Measurements from ENCODE around the gene TNFSF12.
"Not testable (repeated sequence)": the region's sequence is repeated elsewhere in the genome, so short reads cannot be mapped to it uniquely, and the experiment has no call there.

Gene TNFSF12

DNA sequence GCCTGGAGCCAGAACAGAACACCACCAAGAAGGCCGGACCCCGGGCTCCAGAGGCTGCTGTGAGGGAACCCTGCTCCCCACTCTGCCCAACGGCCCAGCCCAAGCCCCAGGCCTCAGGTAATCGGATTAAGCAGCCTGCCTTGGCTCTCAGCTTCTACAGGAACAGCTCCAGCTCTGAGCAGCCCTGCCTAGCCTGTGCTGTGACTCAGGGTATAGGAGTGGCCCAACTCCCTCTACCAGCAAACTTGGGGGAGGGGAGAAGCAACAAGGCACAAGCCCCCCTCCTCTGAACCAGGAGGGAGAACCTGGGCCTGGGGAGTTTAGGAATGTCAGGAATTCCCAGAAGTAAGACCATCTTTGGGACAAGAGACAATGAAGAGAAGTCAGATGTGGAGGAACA lies 41.9 kb downstream of the TNFSF12 start:
- DNase-seq (ENCODE audit: low read depth, low spot score) = no peak
- Histone ChIP-seq H3K36me3 (ENCODE audit: insufficient read depth, low read length) (peaks cover 59% of the 10 kb centered on the region), H3K27ac (peak overlapping the region; percentile 70), H3K9ac (ENCODE audit: insufficient read length) (no peak overlapping the region), H3K9me3 (ENCODE audit: low read depth, low read length) (no peaks in the 10 kb centered on the region), H3K4me3 (no peak overlapping the region)
- TF ChIP-seq EZH2 (IDR thresholded peaks at IDR 0.05) (no peak), POLR2AphosphoS5 (IDR thresholded peaks at IDR 0.05; ENCODE audit: borderline replicate concordance, low read depth, low read length) (no peak), FOXP2 (optimal IDR thresholded peaks at IDR 0.05; ENCODE audit: control extremely low read depth, extremely low read length, insufficient read depth) (no peak)

DNA sequence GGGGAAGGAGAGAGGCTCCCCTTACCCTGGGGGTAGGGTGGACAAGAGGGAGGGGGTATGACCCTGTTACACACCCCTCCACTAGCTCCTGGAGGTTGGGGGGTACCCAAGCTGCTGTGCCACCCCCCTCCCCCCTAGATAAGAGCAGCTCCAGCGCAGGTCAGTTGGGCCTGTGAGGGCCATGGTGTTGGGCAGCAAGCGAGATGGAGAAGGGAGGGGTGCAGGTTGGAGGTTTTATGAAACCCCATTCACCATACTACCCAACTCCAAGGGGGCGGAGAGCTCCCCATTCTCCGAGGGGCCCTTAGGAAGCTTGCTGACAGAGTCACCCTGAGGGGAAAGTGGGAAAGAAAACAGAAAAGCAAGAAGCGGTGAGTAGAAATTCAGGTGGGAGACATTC lies 42.7 kb downstream of the TNFSF12 start:
- H3K27ac ChIP-seq = no peak overlapping the region
- no peak overlapping the region for H3K4me3 ChIP-seq
- peaks cover 67% of the 10 kb centered on the region for H3K36me3 ChIP-seq (ENCODE audit: insufficient read depth, low read length)

DNA sequence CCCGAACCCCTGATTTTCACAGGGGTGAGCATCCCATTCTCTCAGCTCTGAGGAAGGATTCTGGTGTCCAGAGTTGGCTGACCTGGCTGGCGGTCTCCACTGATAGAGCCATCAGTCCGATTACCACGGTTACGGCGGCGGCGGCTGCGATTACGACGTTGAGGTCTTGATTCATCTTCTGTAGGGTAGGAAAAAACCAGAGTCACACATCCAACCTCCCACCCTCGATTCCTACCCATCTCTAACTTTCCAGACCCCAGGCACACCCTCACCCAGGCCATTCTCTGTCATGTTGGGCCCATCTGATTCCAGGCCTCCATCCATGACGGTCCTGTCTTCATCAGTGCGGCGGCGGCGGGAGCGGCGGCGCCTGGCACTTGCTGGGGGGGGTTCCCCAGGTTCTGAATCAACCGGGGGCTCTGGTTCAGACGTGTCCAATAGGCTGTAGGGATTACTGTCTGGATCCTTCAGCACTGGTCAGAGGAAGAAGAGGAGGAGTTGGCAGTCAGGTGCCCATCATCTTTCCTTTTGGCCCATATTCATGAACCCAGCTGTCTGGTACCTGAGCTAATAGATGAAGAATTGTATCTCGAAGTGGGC lies 43.7 kb downstream of the TNFSF12 start:
- Histone ChIP-seq H3K27ac (no peak overlapping the region), H3K4me3 (no peak overlapping the region), H3K9me3 (ENCODE audit: low read depth, low read length) (no peaks in the 10 kb centered on the region), H3K9ac (ENCODE audit: insufficient read length) (no peak overlapping the region), H3K36me3 (ENCODE audit: insufficient read depth, low read length) (peaks cover 70% of the 10 kb centered on the region)
- DNase-seq (ENCODE audit: low read depth, low spot score) = no peak
- TF ChIP-seq FOXP2 (optimal IDR thresholded peaks at IDR 0.05; ENCODE audit: control extremely low read depth, extremely low read length, insufficient read depth) (no peak), POLR2AphosphoS5 (IDR thresholded peaks at IDR 0.05; ENCODE audit: borderline replicate concordance, low read depth, low read length) (no peak), EZH2 (IDR thresholded peaks at IDR 0.05) (no peak)

More for the DNA sequence above, 42.7 kb downstream of the TNFSF12 start:
- TF ChIP-seq FOXP2 (optimal IDR thresholded peaks at IDR 0.05; ENCODE audit: control extremely low read depth, extremely low read length, insufficient read depth) (no peak), POLR2AphosphoS5 (IDR thresholded peaks at IDR 0.05; ENCODE audit: borderline replicate concordance, low read depth, low read length) (no peak), EZH2 (IDR thresholded peaks at IDR 0.05) (no peak)
- Histone ChIP-seq H3K9me3 (ENCODE audit: low read depth, low read length) (no peaks in the 10 kb centered on the region), H3K9ac (ENCODE audit: insufficient read length) (no peak overlapping the region)
- DNase-seq (ENCODE audit: low read depth, low spot score) = no peak

DNA sequence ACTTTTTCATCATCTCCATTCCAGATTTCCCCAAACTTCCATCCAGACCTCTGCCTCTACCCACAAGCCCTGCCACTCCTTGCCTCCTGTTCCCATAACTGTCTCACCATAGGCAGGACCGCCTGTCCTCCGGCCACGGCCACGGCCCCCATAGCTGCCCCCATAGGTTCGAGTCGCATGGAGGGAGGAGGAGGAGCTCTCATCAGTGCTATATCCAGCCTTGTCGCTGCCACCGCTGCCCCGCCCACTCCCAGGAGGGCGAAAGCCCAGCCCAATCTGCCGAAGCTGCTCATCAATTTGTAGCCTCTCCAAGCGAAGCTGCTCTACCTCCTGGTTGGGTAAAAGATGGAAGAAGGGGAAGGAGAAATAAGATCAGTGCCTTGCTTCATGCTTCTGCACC lies 44.4 kb downstream of the TNFSF12 start:
- Histone ChIP-seq H3K9me3 (ENCODE audit: low read depth, low read length) (no peaks in the 10 kb centered on the region), H3K4me3 (no peak overlapping the region), H3K9ac (ENCODE audit: insufficient read length) (no peak overlapping the region), H3K36me3 (ENCODE audit: insufficient read depth, low read length) (peaks cover 71% of the 10 kb centered on the region), H3K27ac (no peak overlapping the region)
- TF ChIP-seq POLR2AphosphoS5 (IDR thresholded peaks at IDR 0.05; ENCODE audit: borderline replicate concordance, low read depth, low read length) (no peak), EZH2 (IDR thresholded peaks at IDR 0.05) (no peak), FOXP2 (optimal IDR thresholded peaks at IDR 0.05; ENCODE audit: control extremely low read depth, extremely low read length, insufficient read depth) (no peak)
- DNase-seq (ENCODE audit: low read depth, low spot score) = no peak

DNA sequence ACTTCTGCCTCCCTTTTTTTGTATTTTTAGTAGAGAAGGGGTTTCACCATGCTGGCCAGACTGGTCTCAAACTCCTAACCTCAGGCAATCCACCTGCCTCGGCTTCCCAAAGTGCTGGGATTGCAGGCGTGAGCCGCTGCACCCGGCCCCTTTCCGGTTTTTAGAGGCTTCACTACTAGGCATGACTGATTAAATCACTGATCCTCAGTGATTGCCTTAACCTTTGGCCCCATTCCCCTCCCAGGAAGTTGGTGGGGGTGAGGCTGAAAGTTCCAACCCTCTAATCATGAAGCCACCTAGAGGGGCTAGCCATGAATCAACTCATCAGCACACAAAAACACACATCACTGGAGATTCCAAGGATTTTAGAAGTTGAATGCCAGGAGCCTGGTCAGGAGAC lies 48.7 kb downstream of the TNFSF12 start:
- not testable (repeated sequence) for H3K9me3 ChIP-seq (ENCODE audit: low read depth, low read length); H3K4me3 ChIP-seq; H3K27ac ChIP-seq; H3K9ac ChIP-seq (ENCODE audit: insufficient read length); DNase-seq (ENCODE audit: low read depth, low spot score)
- peaks cover 83% of the 10 kb centered on the region for H3K36me3 ChIP-seq (ENCODE audit: insufficient read depth, low read length)

DNA sequence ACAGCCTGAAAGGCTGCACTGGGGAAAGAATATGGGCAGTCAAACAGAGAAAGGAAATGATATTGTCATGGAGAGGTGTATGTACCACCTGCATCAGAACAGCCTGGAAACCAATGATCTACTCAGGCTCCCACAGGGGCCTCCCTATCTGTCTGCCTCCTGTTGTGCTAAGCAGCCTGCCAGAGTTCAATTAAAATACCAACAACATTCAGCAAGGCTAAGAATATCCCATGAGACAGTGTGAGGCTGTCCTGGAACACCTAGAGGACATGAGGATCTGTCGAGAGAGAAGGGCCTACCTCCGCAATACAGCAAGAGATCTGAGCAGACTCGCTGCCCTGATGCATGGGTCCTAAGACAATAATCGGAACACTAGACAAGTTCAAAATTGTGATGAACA lies 57.4 kb downstream of the TNFSF12 start:
- Histone ChIP-seq H3K9me3 (ENCODE audit: low read depth, low read length) (no peaks in the 10 kb centered on the region), H3K27ac (no peak overlapping the region), H3K36me3 (ENCODE audit: insufficient read depth, low read length) (peaks cover 58% of the 10 kb centered on the region), H3K4me3 (no peak overlapping the region), H3K9ac (ENCODE audit: insufficient read length) (no peak overlapping the region)
- no peak for TF ChIP-seq POLR2AphosphoS5 (IDR thresholded peaks at IDR 0.05; ENCODE audit: borderline replicate concordance, low read depth, low read length)
- TF ChIP-seq FOXP2 (optimal IDR thresholded peaks at IDR 0.05; ENCODE audit: control extremely low read depth, extremely low read length, insufficient read depth) = no peak
- TF ChIP-seq EZH2 (IDR thresholded peaks at IDR 0.05) = no peak
- no peak for DNase-seq (ENCODE audit: low read depth, low spot score)
